Esophagus squamous epithelium (tissue), 5 donors: ENCODE results near the gene PDE7B. TPM values are rescaled to one million over a fixed set of nuclear protein-coding genes. Genes with fewer than 3 reads are reported as not detected.

ENCODE experiments used
- DNase-seq: peaks from one replicate; lab custom pipeline; 2025; lab: John Stamatoyannopoulos, UW
- H3K27ac ChIP-seq, 4 donors: fragments of 200-600 bp; sonication (generic); one replicate each; pipeline ENCODE4 v1.5.1; 2016 to 2019; ENCODE audit warnings: mild to moderate bottlenecking in 1 of 4
- H3K27me3 ChIP-seq, 4 donors: fragments of 200-600 bp; sonication (generic); 1 replicate in 3 of 4; 2 replicates in 1 of 4; pipeline versions ENCODE4 v1.5.1 to v1.6.0; 2017 to 2021; ENCODE audit warnings: antibody characterized with exemption in 1 of 4
- H3K36me3 ChIP-seq, 3 donors: fragments of 200-600 bp; sonication (generic); one replicate each; pipeline ENCODE4 v1.5.1; 2016 to 2019
- H3K4me1 ChIP-seq, 3 donors: fragments of 200-600 bp; sonication (generic); one replicate each; pipeline ENCODE4 v1.5.1; 2017 to 2019
- H3K4me3 ChIP-seq, 4 donors: fragments of 200-600 bp; sonication (generic); 1 replicate in 3 of 4; 2 replicates in 1 of 4; pipeline ENCODE4 v1.5.1; 2016 to 2019; ENCODE audit warnings: mild to moderate bottlenecking in 2 of 4, moderate library complexity in 1 of 4
- H3K9me3 ChIP-seq, 3 donors: fragments of 200-600 bp; sonication (generic); one replicate each; pipeline ENCODE4 v1.5.1; 2016 to 2019
- CTCF ChIP-seq, 6 experiments: fragments of 450-650 bp in 4 of 6; fragments of 200-600 bp in 2 of 6; sonication (generic) in 2 of 6; IDR thresholded peaks; one replicate each; pipeline ENCODE4 v1.5.1; 2016 to 2019; ENCODE audit warnings: antibody characterized with exemption in 6 of 6, mild to moderate bottlenecking in 4 of 6, moderate library complexity in 4 of 6
- POLR2A ChIP-seq, 4 donors: fragments of 450-650 bp; IDR thresholded peaks; one replicate each; pipeline ENCODE4 v1.6.1; 2017; ENCODE audit warnings: antibody characterized with exemption in 4 of 4, mild to moderate bottlenecking in 4 of 4, moderate library complexity in 3 of 4
- WGBS, 2 donors: methylation state at CpG; one replicate each; pipeline ENCODE4 v1.1.5; 2018; 5-methylcytosine and 5-hydroxymethylcytosine counted together
- intact Hi-C: fragments of 100-400 bp; cut with DNase I; formaldehyde crosslinking; loops from one replicate; pipeline ENCODE4 v1.15.0; 2022
- total RNA-seq, 4 donors: library from RNA; depleted of rRNA; stranded (reverse); fragments of >200 nt; gene quantifications; one replicate each; pipeline ENCODE4 v1.1.0, GENCODE V29; 2016
- donor health status: DM: yes; HTN: yes; CAD: no.

The PDE7B gene
- total RNA-seq, 4 donors from 2014 or later = 0.08 to 6.1 (median 0.47) TPM

DNA sequence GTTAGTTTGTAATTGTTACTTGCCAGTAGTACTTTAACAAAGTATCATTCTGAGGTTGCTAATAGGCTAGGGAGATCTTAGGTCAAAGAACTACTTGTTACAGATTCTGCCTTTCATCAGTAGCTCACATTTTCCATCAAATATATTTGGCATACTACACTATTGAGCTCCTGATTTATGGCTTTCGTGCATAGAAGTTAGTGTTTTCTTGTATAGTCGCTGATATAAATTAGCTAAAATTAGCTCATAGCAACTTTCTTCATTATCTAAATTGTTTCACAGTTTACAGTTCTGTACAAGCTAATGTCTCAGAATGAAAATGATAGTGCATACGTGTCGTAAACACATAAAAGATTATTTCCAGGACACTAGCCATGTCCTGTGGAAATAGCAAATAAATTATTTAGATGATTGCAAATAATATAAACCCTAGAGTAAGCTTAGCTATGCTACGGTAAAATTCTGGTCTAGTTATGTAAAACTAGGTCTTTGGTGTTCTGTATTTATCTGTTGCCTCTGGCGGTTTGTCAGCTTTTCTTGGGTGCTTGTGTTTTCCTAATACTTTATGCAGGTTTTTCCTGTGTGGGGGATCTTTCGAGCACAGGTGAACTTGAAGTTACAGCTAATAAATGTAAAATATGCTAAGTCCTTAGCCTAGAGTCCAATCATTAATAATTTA, 15.1 kb downstream of the PDE7B start:
- Histone ChIP-seq H3K4me3 (no peak overlapping the region), H3K36me3 (no peaks in the 10 kb centered on the region), H3K27me3 (no peaks in the 10 kb centered on the region), H3K9me3 (no peaks in the 10 kb centered on the region), H3K4me1 (no peaks in the 10 kb centered on the region), H3K27ac (no peak overlapping the region)
- TF ChIP-seq CTCF (IDR thresholded peaks at IDR 0.05) (no peak), POLR2A (IDR thresholded peaks at IDR 0.05) (no peak)
- intact Hi-C loops = no loop called here
- no peak for DNase-seq
- WGBS, 2 donors = 76 to 86% methylated on average over 7 of the region's 7 CpGs

DNA sequence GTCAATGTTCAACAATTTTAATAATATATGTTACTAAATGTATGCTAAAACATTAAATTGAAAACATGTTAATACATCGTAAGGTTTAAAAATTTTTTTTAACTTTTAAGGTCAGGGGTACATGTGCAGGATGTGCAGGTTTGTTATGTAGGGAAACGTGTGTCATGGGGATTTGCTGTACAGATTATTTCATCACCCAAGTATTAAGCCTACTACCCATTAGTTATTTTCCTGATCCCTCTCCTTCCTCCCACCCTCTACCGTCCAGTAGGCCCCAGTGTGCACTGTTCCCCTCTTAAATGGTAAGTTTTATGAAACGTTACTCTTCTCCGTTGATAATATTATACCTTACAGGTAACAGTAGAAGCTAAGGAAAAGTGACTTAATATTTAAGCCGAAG, 15.8 kb downstream of the PDE7B start:
- H3K4me1 ChIP-seq = no peaks in the 10 kb centered on the region
- no peaks in the 10 kb centered on the region for H3K36me3 ChIP-seq
- intact Hi-C loops = no loop called here
- no peak overlapping the region for H3K27ac ChIP-seq
- 84 to 85% methylated on average over 6 of the region's 6 CpGs for WGBS, 2 donors
- no peak overlapping the region for H3K4me3 ChIP-seq
- H3K27me3 ChIP-seq = no peaks in the 10 kb centered on the region
- TF ChIP-seq CTCF (IDR thresholded peaks at IDR 0.05) (no peak), POLR2A (IDR thresholded peaks at IDR 0.05) (no peak)
- no peak for DNase-seq
- no peaks in the 10 kb centered on the region for H3K9me3 ChIP-seq

GRCh38 chr6:135869857-135870256, 18.4 kb downstream of the PDE7B start:
- intact Hi-C loops = no loop called here
- Histone ChIP-seq H3K36me3 (no peaks in the 10 kb centered on the region), H3K27ac (no peak overlapping the region), H3K4me1 (no peaks in the 10 kb centered on the region), H3K9me3 (no peaks in the 10 kb centered on the region), H3K27me3 (no peaks in the 10 kb centered on the region), H3K4me3 (no peak overlapping the region)
- TF ChIP-seq CTCF (IDR thresholded peaks at IDR 0.05) (no peak), POLR2A (IDR thresholded peaks at IDR 0.05) (no peak)
- DNase-seq = no peak
- 92 to 94% methylated on average over 4 of the region's 4 CpGs for WGBS, 2 donors

DNA sequence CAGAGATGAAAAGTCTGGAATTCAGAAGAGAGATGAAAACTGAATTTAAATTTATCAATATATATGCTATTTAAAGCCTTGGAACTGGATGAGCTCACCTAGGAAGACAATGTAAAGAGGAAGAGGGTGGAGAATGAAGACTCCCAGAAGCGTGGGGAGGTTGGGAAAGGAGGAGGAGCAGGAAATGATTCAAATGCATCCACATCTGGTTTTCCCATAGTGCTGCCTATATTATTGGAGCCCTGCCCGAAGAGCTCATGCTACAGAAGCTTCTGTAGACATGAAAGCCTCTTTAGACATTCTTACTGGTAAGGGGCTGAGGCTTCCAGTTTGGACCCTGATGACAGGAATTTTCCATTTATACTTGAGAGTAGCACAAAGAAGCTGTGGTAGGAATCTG, 19.2 kb downstream of the PDE7B start:
- DNase-seq = no peak
- H3K36me3 ChIP-seq = no peaks in the 10 kb centered on the region
- H3K4me3 ChIP-seq = no peak overlapping the region
- intact Hi-C loops = no loop called here
- H3K4me1 ChIP-seq = no peaks in the 10 kb centered on the region
- WGBS, 2 donors = 59 to 64% methylated on average over 2 of the region's 2 CpGs
- H3K27me3 ChIP-seq = no peaks in the 10 kb centered on the region
- H3K27ac ChIP-seq = no peak overlapping the region
- no peaks in the 10 kb centered on the region for H3K9me3 ChIP-seq
- no peak for TF ChIP-seq POLR2A (IDR thresholded peaks at IDR 0.05)
- TF ChIP-seq CTCF (IDR thresholded peaks at IDR 0.05) = no peak

DNA sequence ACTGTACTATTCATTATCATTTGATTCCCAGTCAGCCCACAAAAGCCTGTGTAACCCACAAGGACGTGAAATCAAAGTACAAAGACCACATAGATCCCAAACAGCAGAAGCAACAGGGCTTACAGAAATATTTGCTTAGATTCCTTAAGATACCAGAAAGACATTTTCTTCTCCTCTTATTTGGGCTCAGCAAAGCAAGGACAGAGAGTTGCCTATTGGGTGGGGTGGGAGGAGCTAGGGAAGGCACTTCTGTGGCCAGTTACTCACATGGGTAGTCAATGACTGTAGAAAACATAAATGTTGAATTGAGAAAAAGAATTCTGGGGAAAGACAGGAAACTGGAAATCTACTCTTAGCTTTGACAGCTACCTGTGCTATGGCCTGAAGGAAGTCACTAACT, 19.8 kb downstream of the PDE7B start:
- TF ChIP-seq POLR2A (IDR thresholded peaks at IDR 0.05) (no peak), CTCF (IDR thresholded peaks at IDR 0.05) (no peak)
- DNase-seq = no peak
- no peaks in the 10 kb centered on the region for H3K36me3 ChIP-seq
- 72 to 95% methylated on average over 1 of the region's 1 CpG for WGBS, 2 donors
- intact Hi-C loops = no loop called here
- H3K4me1 ChIP-seq = no peaks in the 10 kb centered on the region
- no peaks in the 10 kb centered on the region for H3K27me3 ChIP-seq
- H3K27ac ChIP-seq = no peak overlapping the region
- no peak overlapping the region for H3K4me3 ChIP-seq
- H3K9me3 ChIP-seq = no peaks in the 10 kb centered on the region
